ENCODE results near the gene POU2F1. TPM values are rescaled to one million over a fixed set of nuclear protein-coding genes. Genes with fewer than 3 reads are reported as not detected.

Gene POU2F1
- total RNA-seq, 1 experiment from 2014 or later, result 29.6 TPM

- no peak for TF ChIP-seq CTCF (IDR thresholded peaks at IDR 0.05; ENCODE audit: insufficient read depth in 1 of 2, low read depth in 1 of 2, low read length in 1 of 2, severe bottlenecking in 1 of 2, unreplicated experiment in 1 of 2)
- Histone ChIP-seq H3K36me3 (ENCODE audit: control insufficient read depth, insufficient read depth, low read length) (no peaks in the 10 kb centered on the region), H3K9me3 (no peaks in the 10 kb centered on the region), H3K27me3 (replicated peaks; ENCODE audit: control insufficient read depth, insufficient read depth, low read length) (no peaks in the 10 kb centered on the region), H3K4me3 (ENCODE audit: low read depth, low read length) (no peak overlapping the region), H3K4me1 (peaks cover 15% of the 10 kb centered on the region)
- no peaks in the 10 kb centered on the region for H3K27me3 Mint-ChIP-seq (ENCODE audit: insufficient read depth, unreplicated experiment)
- BruUV-seq (replicated peaks), result no TSS peak
- H3K4me1 Mint-ChIP-seq (ENCODE audit: low read depth, unreplicated experiment), result peaks cover 17% of the 10 kb centered on the region
- DNase-seq, result no peak
- ChIA-PET CTCF (no interaction called here), POLR2A (no interaction called here)
- intact Hi-C loops (cut with micrococcal nuclease; ENCODE audit: unreplicated experiment), result no loop called here
- no peak overlapping the region for H3K27ac Mint-ChIP-seq (ENCODE audit: unreplicated experiment)
- no peaks in the 10 kb centered on the region for H3K36me3 Mint-ChIP-seq (ENCODE audit: insufficient read depth, unreplicated experiment)
- no peaks in the 10 kb centered on the region for H3K9me3 Mint-ChIP-seq (ENCODE audit: unreplicated experiment)
- H3K4me3 Mint-ChIP-seq (ENCODE audit: unreplicated experiment), result no peak overlapping the region
Observed at GRCh38 chr1:167237000-167237399, 16.3 kb downstream of the POU2F1 start.

- Mint-ChIP-seq H3K27ac (ENCODE audit: unreplicated experiment) (no peak overlapping the region), H3K4me1 (ENCODE audit: low read depth, unreplicated experiment) (peaks cover 17% of the 10 kb centered on the region), H3K27me3 (ENCODE audit: insufficient read depth, unreplicated experiment) (no peaks in the 10 kb centered on the region), H3K36me3 (ENCODE audit: insufficient read depth, unreplicated experiment) (no peaks in the 10 kb centered on the region), H3K9me3 (ENCODE audit: unreplicated experiment) (no peaks in the 10 kb centered on the region), H3K4me3 (ENCODE audit: unreplicated experiment) (no peak overlapping the region)
- BruUV-seq (replicated peaks), result no TSS peak
- no peaks in the 10 kb centered on the region for H3K36me3 ChIP-seq (ENCODE audit: control insufficient read depth, insufficient read depth, low read length)
- ChIA-PET CTCF (no interaction called here), POLR2A (no interaction called here)
- H3K27me3 ChIP-seq (replicated peaks; ENCODE audit: control insufficient read depth, insufficient read depth, low read length), result no peaks in the 10 kb centered on the region
- intact Hi-C loops (cut with micrococcal nuclease; ENCODE audit: unreplicated experiment), result no loop called here
- H3K4me1 ChIP-seq, result peaks cover 11% of the 10 kb centered on the region
- DNase-seq, result no peak
- TF ChIP-seq CTCF (IDR thresholded peaks at IDR 0.05; ENCODE audit: insufficient read depth in 1 of 2, low read depth in 1 of 2, low read length in 1 of 2, severe bottlenecking in 1 of 2, unreplicated experiment in 1 of 2), result no peak
- H3K4me3 ChIP-seq (ENCODE audit: low read depth, low read length), result no peak overlapping the region
- no peaks in the 10 kb centered on the region for H3K9me3 ChIP-seq
Observed at GRCh38 chr1:167238713-167239112, 18.0 kb downstream of the POU2F1 start.

- Mint-ChIP-seq H3K27ac (ENCODE audit: unreplicated experiment) (no peak overlapping the region), H3K4me3 (ENCODE audit: unreplicated experiment) (no peak overlapping the region), H3K4me1 (ENCODE audit: low read depth, unreplicated experiment) (peaks cover 17% of the 10 kb centered on the region), H3K27me3 (ENCODE audit: insufficient read depth, unreplicated experiment) (no peaks in the 10 kb centered on the region), H3K36me3 (ENCODE audit: insufficient read depth, unreplicated experiment) (no peaks in the 10 kb centered on the region), H3K9me3 (ENCODE audit: unreplicated experiment) (no peaks in the 10 kb centered on the region)
- DNase-seq, result no peak
- no peaks in the 10 kb centered on the region for H3K36me3 ChIP-seq (ENCODE audit: control insufficient read depth, insufficient read depth, low read length)
- H3K9me3 ChIP-seq, result no peaks in the 10 kb centered on the region
- peaks cover 7% of the 10 kb centered on the region for H3K4me1 ChIP-seq
- BruUV-seq (replicated peaks), result no TSS peak
- intact Hi-C loops (cut with micrococcal nuclease; ENCODE audit: unreplicated experiment), result no loop called here
- no peak overlapping the region for H3K4me3 ChIP-seq (ENCODE audit: low read depth, low read length)
- ChIA-PET POLR2A (no interaction called here), CTCF (interaction anchor here (0.6 kb wide), 1 partner anchor 19 kb away, joined by 7 read pairs; no protein-coding TSS in a partner anchor)
- no peak for TF ChIP-seq CTCF (IDR thresholded peaks at IDR 0.05; ENCODE audit: insufficient read depth in 1 of 2, low read depth in 1 of 2, low read length in 1 of 2, severe bottlenecking in 1 of 2, unreplicated experiment in 1 of 2)
- no peaks in the 10 kb centered on the region for H3K27me3 ChIP-seq (replicated peaks; ENCODE audit: control insufficient read depth, insufficient read depth, low read length)
Observed at GRCh38 chr1:167239257-167239656, 18.6 kb downstream of the POU2F1 start.

All from Caco-2 (cell line).